ENCODE data around the gene IL23R. TPM values are rescaled to one million over a fixed set of nuclear protein-coding genes. Genes with fewer than 3 reads are reported as not detected.

Gene IL23R
- total RNA-seq, 1 donor from 2014 or later: not detected

DNA sequence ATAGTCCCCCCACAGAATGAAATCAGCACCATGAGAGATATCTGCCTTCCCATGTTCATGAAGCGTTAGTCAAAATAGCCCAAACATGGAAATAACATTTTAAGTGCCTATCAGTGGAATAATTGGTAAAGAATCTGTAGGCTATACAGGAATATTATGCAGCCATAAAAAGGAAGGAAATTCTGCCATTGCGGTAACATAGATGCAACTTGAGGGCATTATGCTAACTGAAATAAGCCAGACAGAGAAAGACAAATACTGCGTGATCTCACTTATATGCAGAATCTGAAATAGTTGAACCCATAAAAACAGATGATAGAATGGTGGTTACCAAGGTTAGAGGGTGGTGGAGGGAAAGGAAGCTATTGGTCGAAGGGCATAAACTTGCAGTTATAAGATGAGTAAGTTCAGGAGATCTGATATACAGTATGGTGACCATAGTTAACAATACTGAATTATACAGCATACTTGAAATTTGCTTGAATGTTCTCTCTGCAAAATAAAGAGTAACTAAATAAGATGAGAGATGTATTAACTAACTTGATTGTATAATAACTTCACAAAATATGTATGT is 699 bp upstream of the IL23R start:
- Histone ChIP-seq H3K27ac (ENCODE audit: low read depth, low read length) (no peak overlapping the region), H3K4me3 (ENCODE audit: insufficient read depth, low read depth, low read length) (no peak overlapping the region), H2AFZ (ENCODE audit: low read depth, low read length) (no peak overlapping the region), H3K79me2 (ENCODE audit: insufficient read depth, low read length) (no peaks in the 10 kb centered on the region), H3K27me3 (ENCODE audit: insufficient read depth, low read length) (no peaks in the 10 kb centered on the region), H3K36me3 (ENCODE audit: insufficient read depth, low read length) (no peaks in the 10 kb centered on the region), H3K9ac (ENCODE audit: low read length) (no peak overlapping the region), H4K20me1 (ENCODE audit: insufficient read depth, low read length) (no peaks in the 10 kb centered on the region), H3K9me3 (ENCODE audit: insufficient read depth, low read depth, low read length) (no peaks in the 10 kb centered on the region), H3K4me1 (ENCODE audit: insufficient read depth, low read length) (no peaks in the 10 kb centered on the region), H3K4me2 (ENCODE audit: low read length) (no peak overlapping the region)
- H3K4me3 Mint-ChIP-seq (ENCODE audit: unreplicated experiment): no peak overlapping the region
- H3K4me1 Mint-ChIP-seq (ENCODE audit: low read depth, unreplicated experiment): peaks cover 3% of the 10 kb centered on the region
- no peak overlapping the region for H3K27ac Mint-ChIP-seq (ENCODE audit: unreplicated experiment)
- no peaks in the 10 kb centered on the region for H3K36me3 Mint-ChIP-seq (ENCODE audit: low read depth, unreplicated experiment)
- H3K27me3 Mint-ChIP-seq (ENCODE audit: low read depth, unreplicated experiment): no peaks in the 10 kb centered on the region
- DNase-seq (ENCODE audit: low read depth): no peak
- no peak for TF ChIP-seq CTCF (IDR thresholded peaks at IDR 0.05; ENCODE audit: insufficient read depth, low read depth, low read length)
- TF ChIP-seq EZH2 (IDR thresholded peaks at IDR 0.05; ENCODE audit: insufficient read depth, low read length): no peak
- no peaks in the 10 kb centered on the region for H3K9me3 Mint-ChIP-seq (ENCODE audit: unreplicated experiment)
- FAIRE-seq: no peak

- no peak for FAIRE-seq
- no peak overlapping the region for H3K4me3 Mint-ChIP-seq (ENCODE audit: unreplicated experiment)
- Histone ChIP-seq H3K9me3 (ENCODE audit: insufficient read depth, low read depth, low read length) (no peaks in the 10 kb centered on the region), H3K27ac (ENCODE audit: low read depth, low read length) (no peak overlapping the region), H3K9ac (ENCODE audit: low read length) (no peak overlapping the region), H3K4me2 (ENCODE audit: low read length) (no peak overlapping the region), H3K4me3 (ENCODE audit: insufficient read depth, low read depth, low read length) (no peak overlapping the region), H3K36me3 (ENCODE audit: insufficient read depth, low read length) (no peaks in the 10 kb centered on the region), H2AFZ (ENCODE audit: low read depth, low read length) (no peak overlapping the region), H4K20me1 (ENCODE audit: insufficient read depth, low read length) (no peaks in the 10 kb centered on the region), H3K4me1 (ENCODE audit: insufficient read depth, low read length) (no peaks in the 10 kb centered on the region), H3K79me2 (ENCODE audit: insufficient read depth, low read length) (no peaks in the 10 kb centered on the region), H3K27me3 (ENCODE audit: insufficient read depth, low read length) (no peaks in the 10 kb centered on the region)
- no peaks in the 10 kb centered on the region for H3K36me3 Mint-ChIP-seq (ENCODE audit: low read depth, unreplicated experiment)
- H3K9me3 Mint-ChIP-seq (ENCODE audit: unreplicated experiment): no peaks in the 10 kb centered on the region
- H3K27me3 Mint-ChIP-seq (ENCODE audit: low read depth, unreplicated experiment): no peaks in the 10 kb centered on the region
- no peak for DNase-seq (ENCODE audit: low read depth)
- no peak overlapping the region for H3K27ac Mint-ChIP-seq (ENCODE audit: unreplicated experiment)
- H3K4me1 Mint-ChIP-seq (ENCODE audit: low read depth, unreplicated experiment): peaks cover 7% of the 10 kb centered on the region
- TF ChIP-seq CTCF (IDR thresholded peaks at IDR 0.05; ENCODE audit: insufficient read depth, low read depth, low read length): no peak
- TF ChIP-seq EZH2 (IDR thresholded peaks at IDR 0.05; ENCODE audit: insufficient read depth, low read length): no peak
Measured at GRCh38 chr1:67169496-67169895, 3.2 kb downstream of the IL23R start.

GRCh38 chr1:67169932-67170331 is 3.7 kb downstream of the IL23R start:
- Mint-ChIP-seq H3K4me1 (ENCODE audit: low read depth, unreplicated experiment) (peaks cover 7% of the 10 kb centered on the region), H3K27ac (ENCODE audit: unreplicated experiment) (no peak overlapping the region), H3K9me3 (ENCODE audit: unreplicated experiment) (no peaks in the 10 kb centered on the region), H3K27me3 (ENCODE audit: low read depth, unreplicated experiment) (no peaks in the 10 kb centered on the region), H3K4me3 (ENCODE audit: unreplicated experiment) (no peak overlapping the region), H3K36me3 (ENCODE audit: low read depth, unreplicated experiment) (no peaks in the 10 kb centered on the region)
- Histone ChIP-seq H2AFZ (ENCODE audit: low read depth, low read length) (no peak overlapping the region), H3K4me2 (ENCODE audit: low read length) (no peak overlapping the region), H3K27ac (ENCODE audit: low read depth, low read length) (no peak overlapping the region), H3K27me3 (ENCODE audit: insufficient read depth, low read length) (no peaks in the 10 kb centered on the region), H3K9ac (ENCODE audit: low read length) (no peak overlapping the region), H3K4me3 (ENCODE audit: insufficient read depth, low read depth, low read length) (no peak overlapping the region), H3K4me1 (ENCODE audit: insufficient read depth, low read length) (no peaks in the 10 kb centered on the region), H3K79me2 (ENCODE audit: insufficient read depth, low read length) (no peaks in the 10 kb centered on the region), H3K36me3 (ENCODE audit: insufficient read depth, low read length) (no peaks in the 10 kb centered on the region), H3K9me3 (ENCODE audit: insufficient read depth, low read depth, low read length) (no peaks in the 10 kb centered on the region), H4K20me1 (ENCODE audit: insufficient read depth, low read length) (no peaks in the 10 kb centered on the region)
- no peak for FAIRE-seq
- no peak for DNase-seq (ENCODE audit: low read depth)
- TF ChIP-seq CTCF (IDR thresholded peaks at IDR 0.05; ENCODE audit: insufficient read depth, low read depth, low read length) (no peak), EZH2 (IDR thresholded peaks at IDR 0.05; ENCODE audit: insufficient read depth, low read length) (no peak)
